H1 (cell line): Measurements from ENCODE around the gene GPS1. TPM values are rescaled to one million over a fixed set of nuclear protein-coding genes. Genes with fewer than 3 reads are reported as not detected.

Experiments used
- CTCF ChIA-PET: fragments of 300-600 bp; sonication (Branson Sonifier 250); formaldehyde crosslinking; loops from one replicate; lab custom pipeline; 2021; ENCODE audit not compliant: partially characterized antibody; lab: Charles Lee
- POLR2A ChIA-PET: fragments of 300-600 bp; sonication (Branson Sonifier 250); formaldehyde crosslinking; loops from one replicate; lab custom pipeline; 2021; ENCODE audit warnings: inconsistent platforms; ENCODE audit not compliant: partially characterized antibody; lab: Charles Lee
- DNase-seq, 2 experiments: peaks; one replicate each; pipeline versions ENCODE4 v3.0.0 to v3.0.0-alpha.2; 2010 to 2022; ENCODE audit warnings: low spot score in 2 of 2, low read depth in 1 of 2, mixed read lengths in 1 of 2
- FAIRE-seq: peaks from 2 replicates; lab custom pipeline; 2011; peaks lifted over from hg19 to GRCh38; lab: Jason Lieb, UNC
- H2AFZ ChIP-seq: 2 replicates; pipeline ENCODE4 v1.8.1; 2012; ENCODE audit warnings: low read length, inconsistent platforms
- H2AK5ac ChIP-seq: 2 replicates; pipeline ENCODE4 v1.6.1; 2013; ENCODE audit warnings: low read depth, low read length
- H2BK120ac ChIP-seq: replicated peaks from 2 replicates; pipeline ENCODE3; 2013; ENCODE audit warnings: low read depth, low read length, inconsistent platforms
- H2BK12ac ChIP-seq: 2 replicates; pipeline ENCODE4 v1.6.1; 2013; ENCODE audit warnings: low read depth, low read length
- H2BK15ac ChIP-seq: 2 replicates; pipeline ENCODE4 v1.6.1; 2013; ENCODE audit warnings: low read length
- H2BK20ac ChIP-seq: 2 replicates; pipeline ENCODE4 v1.6.1; 2013; ENCODE audit warnings: low read length
- H2BK5ac ChIP-seq: 2 replicates; pipeline ENCODE4 v1.6.1; 2013; ENCODE audit warnings: low read depth, low read length
- H3K14ac ChIP-seq: 2 replicates; pipeline ENCODE4 v1.6.1; 2013; ENCODE audit warnings: inconsistent platforms; ENCODE audit not compliant: insufficient read length
- H3K18ac ChIP-seq: 2 replicates; pipeline ENCODE4 v1.6.1; 2013; ENCODE audit warnings: low read length; ENCODE audit errors: extremely low read depth
- H3K23ac ChIP-seq: 2 replicates; pipeline ENCODE4 v1.6.1; 2013; ENCODE audit warnings: inconsistent platforms; ENCODE audit not compliant: insufficient read length
- H3K23me2 ChIP-seq: 2 replicates; pipeline ENCODE4 v1.6.1; 2013; ENCODE audit warnings: low read depth, low read length
- H3K27ac ChIP-seq: 2 replicates; pipeline ENCODE4 v1.6.1; 2011; ENCODE audit warnings: low read depth, low read length, inconsistent platforms
- H3K27me3 ChIP-seq, 4 experiments: replicated peaks in 1 of 4; 1 replicate in 1 of 4; 2 replicates in 3 of 4; pipeline versions ENCODE4 v1.6.1 to v1.8.1; 2011 to 2013; ENCODE audit warnings: low read length in 3 of 4, mild to moderate bottlenecking in 3 of 4, inconsistent platforms in 2 of 4, mixed read lengths in 2 of 4, moderate library complexity in 1 of 4; ENCODE audit not compliant: control insufficient read depth in 3 of 4, insufficient read depth in 3 of 4; ENCODE audit errors: extremely low read depth in 1 of 4
- H3K36me3 ChIP-seq, 4 experiments: 2 replicates each; pipeline versions ENCODE4 v1.6.1 to v1.8.1; 2011 to 2013; ENCODE audit warnings: mild to moderate bottlenecking in 4 of 4, low read length in 3 of 4, moderate library complexity in 2 of 4, control low read depth in 1 of 4, inconsistent platforms in 1 of 4; ENCODE audit not compliant: insufficient read depth in 4 of 4, control insufficient read depth in 2 of 4
- H3K4ac ChIP-seq: replicated peaks from 2 replicates; pipeline ENCODE3; 2013; ENCODE audit warnings: low read length, low read depth, mixed read lengths, inconsistent platforms; ENCODE audit not compliant: insufficient read length
- H3K4me1 ChIP-seq, 4 experiments: replicated peaks in 1 of 4; 1 replicate in 1 of 4; 2 replicates in 3 of 4; pipeline versions ENCODE4 v1.6.1 to v1.8.1; 2011 to 2013; ENCODE audit warnings: low read length in 3 of 4, inconsistent platforms in 2 of 4, mixed read lengths in 1 of 4; ENCODE audit not compliant: insufficient read depth in 4 of 4, control insufficient read depth in 3 of 4
- H3K4me2 ChIP-seq, 2 experiments: 2 replicates each; pipeline versions ENCODE4 v1.6.1 to v1.8.1; 2011 to 2013; ENCODE audit warnings: low read depth in 2 of 2, low read length in 2 of 2, control low read depth in 1 of 2, inconsistent platforms in 1 of 2, mild to moderate bottlenecking in 1 of 2; ENCODE audit not compliant: insufficient read depth in 1 of 2
- H3K4me3 ChIP-seq, 4 experiments: fragments of 200-600, 300-600 bp in 1 of 4; sonication (generic), shearing (Covaris generic), sonication (Bioruptor Twin) in 1 of 4; 2 replicates each; pipeline versions ENCODE4 v1.5.1 to v1.8.1; 2011 to 2016; ENCODE audit warnings: low read length in 4 of 4, low read depth in 3 of 4, control low read depth in 2 of 4, inconsistent platforms in 2 of 4, mild to moderate bottlenecking in 2 of 4, mixed read lengths in 1 of 4, moderate library complexity in 1 of 4; ENCODE audit not compliant: insufficient read depth in 2 of 4; ENCODE audit errors: extremely low read depth in 1 of 4
- H3K56ac ChIP-seq: replicated peaks from 2 replicates; pipeline ENCODE3; 2013; ENCODE audit warnings: low read depth, mild to moderate bottlenecking, mixed read lengths, low read length, inconsistent platforms; ENCODE audit not compliant: insufficient read length
- H3K79me1 ChIP-seq: 2 replicates; pipeline ENCODE4 v1.6.1; 2013; ENCODE audit warnings: low read depth, low read length, control low read depth
- H3K79me2 ChIP-seq, 2 experiments: 2 replicates each; pipeline versions ENCODE4 v1.6.1 to v1.8.1; 2012 to 2013; ENCODE audit warnings: low read length in 2 of 2, mild to moderate bottlenecking in 2 of 2, inconsistent platforms in 1 of 2; ENCODE audit not compliant: insufficient read depth in 2 of 2, control insufficient read depth in 1 of 2
- H3K9ac ChIP-seq, 4 experiments: replicated peaks in 1 of 4; 1 replicate in 1 of 4; 2 replicates in 3 of 4; pipeline versions ENCODE4 v1.6.1 to v1.8.1; 2011 to 2013; ENCODE audit warnings: low read depth in 3 of 4, low read length in 3 of 4, control low read depth in 2 of 4, mild to moderate bottlenecking in 2 of 4, moderate library complexity in 2 of 4, inconsistent platforms in 1 of 4; ENCODE audit errors: extremely low read depth in 1 of 4
- H3K9me3 ChIP-seq, 2 experiments: 2 replicates each; pipeline versions ENCODE4 v1.6.1 to v1.8.1; 2012 to 2013; ENCODE audit warnings: mild to moderate bottlenecking in 2 of 2, moderate library complexity in 2 of 2, control low read depth in 1 of 2, inconsistent platforms in 1 of 2, low read depth in 1 of 2, low read length in 1 of 2, mixed read lengths in 1 of 2; ENCODE audit not compliant: insufficient read depth in 2 of 2
- H4K20me1 ChIP-seq, 2 experiments: replicated peaks in 1 of 2; 2 replicates each; pipeline versions ENCODE3 to v1.8.1; 2011 to 2013; ENCODE audit warnings: inconsistent platforms in 2 of 2, low read length in 2 of 2, mild to moderate bottlenecking in 1 of 2; ENCODE audit not compliant: insufficient read depth in 2 of 2, control insufficient read depth in 1 of 2
- H4K5ac ChIP-seq: 2 replicates; pipeline ENCODE4 v1.6.1; 2013; ENCODE audit warnings: low read length, low read depth, mixed read lengths, inconsistent platforms; ENCODE audit not compliant: insufficient read length
- H4K8ac ChIP-seq: 2 replicates; pipeline ENCODE4 v1.8.0; 2013; ENCODE audit warnings: mild to moderate bottlenecking, moderate library complexity, low read length, inconsistent platforms; ENCODE audit not compliant: insufficient read depth; ENCODE audit errors: extremely low read depth
- H4K91ac ChIP-seq: replicated peaks from 2 replicates; pipeline ENCODE3; 2013; ENCODE audit warnings: low read length, mixed read lengths, inconsistent platforms; ENCODE audit not compliant: insufficient read length
- ASH2L ChIP-seq: fragments of 200-600, 300-600 bp; sonication (generic); IDR thresholded peaks from one replicate; pipeline ENCODE4 v1.7.1; 2017; ENCODE audit warnings: low read length
- EGR1 ChIP-seq: IDR thresholded peaks from 2 replicates; pipeline ENCODE4 v1.6.1; 2011; ENCODE audit warnings: low read depth, low read length, borderline replicate concordance
- HDAC2 ChIP-seq, 2 experiments: fragments of 300-600 bp in 1 of 2; sonication (generic) in 1 of 2; IDR thresholded peaks; 2 replicates each; pipeline ENCODE4 v1.6.1; 2011 to 2012; ENCODE audit warnings: low read depth in 2 of 2, low read length in 2 of 2, mild to moderate bottlenecking in 2 of 2, moderate library complexity in 2 of 2, borderline replicate concordance in 1 of 2, inconsistent platforms in 1 of 2
- PHF8 ChIP-seq: fragments of 200-600 bp; sonication (generic); conservative IDR thresholded peaks from 2 replicates; pipeline ENCODE4 v1.7.1; 2012; ENCODE audit warnings: low read depth, mild to moderate bottlenecking, inconsistent platforms, low read length, moderate library complexity
- POLR2AphosphoS5 ChIP-seq: IDR thresholded peaks from 2 replicates; pipeline ENCODE4 v1.6.1; 2011; ENCODE audit warnings: low read depth, low read length
- SP1 ChIP-seq: IDR thresholded peaks from 2 replicates; pipeline ENCODE4 v1.6.1; 2011; ENCODE audit warnings: low read depth, low read length
- TBP ChIP-seq: IDR thresholded peaks from 2 replicates; pipeline ENCODE4 v1.6.1; 2011; ENCODE audit warnings: low read depth, low read length, improper control_type of control experiment
- TEAD4 ChIP-seq: IDR thresholded peaks from 2 replicates; pipeline ENCODE4 v1.6.1; 2012; ENCODE audit warnings: low read depth, low read length, inconsistent platforms, mixed read lengths
- YY1 ChIP-seq: IDR thresholded peaks from 2 replicates; pipeline ENCODE4 v1.6.1; 2011; ENCODE audit warnings: low read depth, mild to moderate bottlenecking, low read length
- WGBS, 2 experiments: shearing (Covaris generic) in 1 of 2; methylation state at CpG; one replicate each; pipeline versions ENCODE4 v1.1.6 to v1.1.7; 2013 to 2015; ENCODE audit warnings: low lambda C conversion rate in 2 of 2, mixed read lengths in 2 of 2, inconsistent platforms in 1 of 2, low coverage in 1 of 2, missing lambda C conversion rate in 1 of 2; ENCODE audit not compliant: insufficient replicate concordance in 2 of 2, insufficient coverage in 1 of 2, insufficient read length in 1 of 2; ENCODE audit errors: extremely low coverage in 1 of 2, missing lambda C conversion rate in 1 of 2; 5-methylcytosine and 5-hydroxymethylcytosine counted together
- polyA plus RNA-seq, 7 experiments: library from polyadenylated mRNA; depleted of rRNA in 3 of 7; stranded (reverse) in 5 of 7; unstranded in 2 of 7; fragments of >200 nt in 5 of 7; fragments of 200-250 nt in 2 of 7; gene quantifications; 1 replicate in 5 of 7; 2 replicates in 1 of 7; 4 replicates in 1 of 7; pipeline versions ENCODE4 v1.2.1 to v1.2.3, GENCODE V29; 2011 to 2013; ENCODE audit warnings: missing spikeins in 2 of 7, mixed read lengths in 2 of 7
- total RNA-seq: library from RNA; stranded (reverse); fragmentation: NEBNext Ultra II Directional; extraction: Animal tissue kit (Norgen Biotek cat#: 25700); gene quantifications from 2 replicates; pipeline ENCODE4 v1.2.1, GENCODE V29; 2021

Gene GPS1
- total and polyA plus RNA-seq, 2 of the 8 experiments (the other 6 are each of a cell fraction or from before 2014, with no cell fraction given) = 153 to 277 TPM

- peaks cover 66 to 98% (median 91%) of the 10 kb centered on the region in 4 experiments for H3K36me3 ChIP-seq
- POLR2A ChIA-PET = interaction anchor here (0.5 to 8.8 kb wide), 10 partner anchors 10 to 390 kb away, joined by 3 to 105 read pairs (median 3); partner anchors contain the start of gene DUS1L
- peaks cover 20 to 81% of the 10 kb centered on the region in 2 experiments for H4K20me1 ChIP-seq
Measured at GRCh38 chr17:82087961-82088837, 36.5 kb downstream of the GPS1 start.

More at GRCh38 chr17:82087961-82088837, 36.5 kb downstream of the GPS1 start:
- Histone ChIP-seq H2AFZ (no peak overlapping the region), H4K5ac (no peak overlapping the region), H3K27ac (no peak overlapping the region), H3K9ac (no peak overlapping the region), H2BK20ac (no peak overlapping the region), H2BK120ac (no peak overlapping the region), H3K14ac (no peak overlapping the region), H4K8ac (no peak overlapping the region), H3K23me2 (no peaks in the 10 kb centered on the region), H3K56ac (no peak overlapping the region), H3K27me3 (no peaks in the 10 kb centered on the region), H4K91ac (no peak overlapping the region), H3K9me3 (no peaks in the 10 kb centered on the region), H3K23ac (no peak overlapping the region), H2BK15ac (no peak overlapping the region), H3K4me3 (no peak overlapping the region), H3K79me2 (peaks cover 0 to under 1% of the 10 kb centered on the region in 2 experiments; a peak in 1 of 4 replicates), H3K4me2 (no peak overlapping the region), H3K18ac (no peak overlapping the region), H2BK12ac (no peak overlapping the region), H3K4me1 (no peaks in the 10 kb centered on the region), H3K4ac (no peak overlapping the region), H2AK5ac (no peak overlapping the region), H2BK5ac (no peak overlapping the region), H3K79me1 (peaks cover 11% of the 10 kb centered on the region)
- WGBS, 2 experiments = 94% methylated on average over 36 of the region's 48 CpGs; no CpG with 5 or more reads in 1 of the 2 experiments
- DNase-seq (no peak), FAIRE-seq (no peak)
- CTCF ChIA-PET = interaction anchor here (0.8 to 2.4 kb wide), 6 partner anchors 8 to 68 kb away, joined by 3 to 8 read pairs (median 4); no protein-coding TSS in a partner anchor
- TF ChIP-seq TEAD4 = no peak
- TF ChIP-seq POLR2AphosphoS5 = peak; percentile 43; the same call in 1 of the 2 replicates
- TF ChIP-seq SP1 = no peak
- no peak for TF ChIP-seq HDAC2 (IDR thresholded peaks at IDR 0.05; ENCODE audit: borderline replicate concordance in 1 of 2, low read depth in 2 of 2, low read length in 2 of 2)
- TF ChIP-seq TBP = no peak
- no peak for TF ChIP-seq ASH2L
- no peak for TF ChIP-seq YY1
- no peak for TF ChIP-seq EGR1
- no peak for TF ChIP-seq PHF8
